ACC112 (cell line): ENCODE results near the gene TMF1.
A peak's percentile ranks its signal among the peaks of the same experiment; 100 is the strongest.

Experiments
- H2AFZ ChIP-seq: fragments of 200-600 bp; sonication (generic); one replicate; pipeline ENCODE4 v1.6.0; 2017; ENCODE audit warnings: antibody characterized with exemption, low read length; ENCODE audit not compliant: unreplicated experiment
- H3K27ac ChIP-seq: fragments of 200-600 bp; sonication (generic); 2 replicates; pipeline ENCODE4 v1.5.1; 2014; ENCODE audit warnings: low read depth, mild to moderate bottlenecking, antibody characterized with exemption, low read length, moderate library complexity
- H3K27me3 ChIP-seq: fragments of 200-600 bp; sonication (generic); 2 replicates; pipeline ENCODE4 v1.6.1; 2014; ENCODE audit warnings: mild to moderate bottlenecking, antibody characterized with exemption, low read length, moderate library complexity, mixed read lengths; ENCODE audit not compliant: insufficient read depth
- H3K36me3 ChIP-seq: fragments of 200-600 bp; sonication (generic); 2 replicates; pipeline ENCODE4 v1.6.1; 2016; ENCODE audit warnings: mild to moderate bottlenecking, antibody characterized with exemption, low read length, moderate library complexity, mixed read lengths; ENCODE audit not compliant: insufficient read depth
- H3K4me1 ChIP-seq: fragments of 200-600 bp; sonication (generic); one replicate; pipeline ENCODE4 v1.6.1; 2016; ENCODE audit warnings: low read length, mixed read lengths; ENCODE audit not compliant: insufficient read depth, unreplicated experiment, control insufficient read depth
- H3K4me3 ChIP-seq: fragments of 200-600 bp; sonication (generic); 2 replicates; pipeline ENCODE4 v1.5.1; 2014; ENCODE audit warnings: mild to moderate bottlenecking, low read depth, low read length
- H3K79me2 ChIP-seq: fragments of 200-600 bp; sonication (generic); one replicate; pipeline ENCODE4 v1.6.0; 2016; ENCODE audit warnings: low read length; ENCODE audit not compliant: control insufficient read depth, unreplicated experiment, insufficient read depth

The TMF1 gene

GRCh38 chr3:69044608-69045007 is 7.5 kb downstream of the TMF1 start:
- H3K27me3 ChIP-seq, result no peaks in the 10 kb centered on the region
- no peak overlapping the region for H3K27ac ChIP-seq
- peaks cover 35% of the 10 kb centered on the region for H3K79me2 ChIP-seq
- no peak overlapping the region for H2AFZ ChIP-seq
- no peak overlapping the region for H3K4me3 ChIP-seq
- H3K4me1 ChIP-seq, result peaks cover 27% of the 10 kb centered on the region
- peaks cover 42% of the 10 kb centered on the region for H3K36me3 ChIP-seq

GRCh38 chr3:69033470-69033869 is 18.7 kb downstream of the TMF1 start:
- Histone ChIP-seq H3K36me3 (peaks cover 49% of the 10 kb centered on the region), H3K4me3 (no peak overlapping the region), H2AFZ (no peak overlapping the region), H3K79me2 (peaks cover 28% of the 10 kb centered on the region), H3K27me3 (no peaks in the 10 kb centered on the region), H3K4me1 (peaks cover 35% of the 10 kb centered on the region), H3K27ac (peak overlapping the region; percentile 90)

DNA sequence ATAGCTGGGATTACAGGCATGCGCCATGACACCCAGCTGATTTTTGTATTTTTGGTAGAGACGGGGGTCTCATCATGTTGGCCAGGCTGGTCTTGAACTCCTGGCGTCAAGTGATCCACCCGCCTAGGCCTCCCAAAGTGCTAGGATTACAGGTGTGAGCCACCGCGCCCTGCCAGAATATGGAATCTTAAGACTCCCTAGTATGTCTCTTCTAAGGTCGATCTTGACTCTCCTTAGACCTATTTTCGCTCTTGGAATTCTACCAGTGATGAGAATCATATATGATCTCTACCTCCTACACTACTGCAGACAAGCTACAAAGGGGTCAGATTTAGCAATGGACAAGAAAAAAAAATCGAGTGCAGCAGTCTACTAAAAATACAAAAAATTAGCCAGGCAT is 19.4 kb downstream of the TMF1 start:
- Histone ChIP-seq H3K36me3 (peaks cover 48% of the 10 kb centered on the region), H3K4me3 (no peak overlapping the region; the same call in 1 of the 2 replicates), H3K4me1 (peaks cover 35% of the 10 kb centered on the region), H3K79me2 (peaks cover 28% of the 10 kb centered on the region), H3K27me3 (no peaks in the 10 kb centered on the region), H2AFZ (no peak overlapping the region), H3K27ac (peak overlapping the region; percentile 90)

- peaks cover 35% of the 10 kb centered on the region for H3K4me1 ChIP-seq
- peaks cover 28% of the 10 kb centered on the region for H3K79me2 ChIP-seq
- peak overlapping the region; percentile 90 for H3K27ac ChIP-seq
- peaks cover 50% of the 10 kb centered on the region for H3K36me3 ChIP-seq
- no peaks in the 10 kb centered on the region for H3K27me3 ChIP-seq
- peak overlapping the region; percentile 16; the same call in 1 of the 2 replicates for H3K4me3 ChIP-seq
- no peak overlapping the region for H2AFZ ChIP-seq
Observed at GRCh38 chr3:69032142-69032541, 20.0 kb downstream of the TMF1 start.

DNA sequence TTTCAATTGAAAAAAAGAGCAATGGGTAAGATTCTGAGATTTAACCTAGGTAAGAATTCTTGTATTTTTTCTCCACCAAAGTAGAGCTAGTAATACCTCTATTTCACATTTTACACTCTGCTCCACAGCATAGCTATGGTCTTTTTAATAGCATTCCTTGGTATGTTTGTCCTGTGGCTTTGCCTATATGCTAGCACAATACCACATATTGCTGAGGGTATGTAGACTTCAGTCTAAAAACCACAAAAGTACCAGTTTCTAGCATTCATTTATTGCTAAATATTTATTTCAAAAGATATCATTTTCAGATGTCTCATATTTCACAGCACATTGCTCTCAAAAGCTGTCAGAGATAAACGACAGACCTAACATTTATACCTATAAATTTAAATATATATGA is 20.5 kb downstream of the TMF1 start:
- H3K79me2 ChIP-seq, result peaks cover 27% of the 10 kb centered on the region
- no peak overlapping the region for H2AFZ ChIP-seq
- H3K4me1 ChIP-seq, result peaks cover 35% of the 10 kb centered on the region
- H3K36me3 ChIP-seq, result peaks cover 48% of the 10 kb centered on the region
- H3K27ac ChIP-seq, result peak overlapping the region; percentile 90
- no peaks in the 10 kb centered on the region for H3K27me3 ChIP-seq
- no peak overlapping the region for H3K4me3 ChIP-seq

- H3K4me1 ChIP-seq, result no peaks in the 10 kb centered on the region
- peaks cover 7% of the 10 kb centered on the region for H3K79me2 ChIP-seq
- H3K27ac ChIP-seq, result no peak overlapping the region
- H3K27me3 ChIP-seq, result no peaks in the 10 kb centered on the region
- no peak overlapping the region for H2AFZ ChIP-seq
- peaks cover 50% of the 10 kb centered on the region for H3K36me3 ChIP-seq
- H3K4me3 ChIP-seq, result no peak overlapping the region
Observed at GRCh38 chr3:69020857-69021256, 31.3 kb downstream of the TMF1 start.

DNA sequence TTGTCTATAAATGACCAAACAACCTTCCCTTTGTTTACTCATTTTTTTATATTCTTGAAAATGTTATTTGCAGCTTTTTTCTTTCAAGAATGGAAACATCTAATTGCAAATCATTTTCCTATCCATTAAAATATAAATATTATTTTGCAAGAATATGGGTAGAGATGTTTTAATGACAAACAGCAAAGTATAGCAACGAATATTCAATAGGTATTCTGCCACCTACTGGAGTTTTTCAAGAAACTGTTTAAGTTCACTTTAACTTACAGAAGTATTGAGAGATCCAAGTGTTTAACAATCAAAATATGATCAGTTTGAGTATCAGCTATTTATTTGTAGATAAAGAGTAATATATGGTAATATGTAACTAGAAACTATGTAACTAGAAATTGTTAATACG is 31.7 kb downstream of the TMF1 start:
- no peak overlapping the region for H3K27ac ChIP-seq
- H3K79me2 ChIP-seq, result peaks cover 8% of the 10 kb centered on the region
- no peak overlapping the region for H2AFZ ChIP-seq
- no peak overlapping the region for H3K4me3 ChIP-seq
- no peaks in the 10 kb centered on the region for H3K27me3 ChIP-seq
- peaks cover 3% of the 10 kb centered on the region for H3K4me1 ChIP-seq
- peaks cover 45% of the 10 kb centered on the region for H3K36me3 ChIP-seq

- Histone ChIP-seq H3K79me2 (peaks cover 28% of the 10 kb centered on the region), H3K27ac (no peak overlapping the region), H3K36me3 (peaks cover 29% of the 10 kb centered on the region), H3K4me1 (peaks cover 22% of the 10 kb centered on the region), H3K4me3 (no peak overlapping the region), H2AFZ (no peak overlapping the region), H3K27me3 (no peaks in the 10 kb centered on the region)
Observed at GRCh38 chr3:69016901-69017300, 35.2 kb downstream of the TMF1 start.

DNA sequence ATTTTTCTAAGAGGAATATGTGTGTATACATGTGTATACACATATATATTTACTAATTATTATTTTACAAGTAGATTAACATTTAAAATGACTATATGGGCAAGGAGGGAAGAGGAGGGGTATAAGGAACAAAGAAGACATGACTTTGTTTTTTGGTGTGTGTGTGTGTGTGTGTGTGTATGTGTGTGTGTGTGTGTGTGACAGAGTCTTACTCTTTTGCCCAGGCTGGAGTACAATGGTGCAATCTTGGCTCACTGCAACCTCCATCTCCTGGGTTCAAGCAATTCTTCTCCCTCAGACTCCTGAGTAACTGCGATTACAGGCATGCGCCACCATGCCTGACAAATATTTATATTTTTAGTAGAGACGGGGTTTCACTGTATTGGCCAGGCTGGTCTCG is 36.0 kb downstream of the TMF1 start:
- Histone ChIP-seq H3K27ac (no peak overlapping the region), H3K27me3 (no peaks in the 10 kb centered on the region), H3K4me1 (peaks cover 27% of the 10 kb centered on the region), H2AFZ (no peak overlapping the region), H3K36me3 (peaks cover 27% of the 10 kb centered on the region), H3K4me3 (no peak overlapping the region), H3K79me2 (peaks cover 28% of the 10 kb centered on the region)

DNA sequence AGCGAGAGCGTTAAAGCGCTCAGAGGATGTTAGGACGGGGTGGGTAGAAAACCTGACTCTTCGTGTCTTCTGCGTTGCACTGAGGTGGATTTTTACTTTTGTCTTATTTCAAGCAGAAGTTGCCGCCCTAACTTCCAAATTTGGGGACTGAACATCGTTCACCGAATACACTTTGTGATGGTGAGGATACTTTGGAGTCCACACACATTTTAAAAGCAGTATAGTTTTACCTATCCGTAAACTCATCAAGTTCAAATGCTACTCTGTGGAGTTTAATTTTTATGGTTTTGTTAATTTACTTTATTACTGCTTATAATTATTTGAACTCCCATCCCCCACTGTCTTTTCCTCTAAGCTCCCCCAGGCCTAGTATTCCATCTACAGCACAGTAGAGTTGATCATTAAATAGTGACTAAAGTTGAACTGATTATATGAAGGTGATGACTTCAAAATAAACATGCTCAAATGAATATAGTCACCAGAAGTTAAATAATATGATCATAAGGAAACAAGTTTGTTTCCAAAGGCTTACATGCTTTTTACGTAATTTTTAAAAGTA is 38.0 kb downstream of the TMF1 start:
- H2AFZ ChIP-seq, result peak overlapping the region; percentile 63
- H3K27ac ChIP-seq, result peak overlapping the region; percentile 91
- peak overlapping the region; percentile 92 for H3K4me3 ChIP-seq
- peaks cover 28% of the 10 kb centered on the region for H3K79me2 ChIP-seq
- H3K36me3 ChIP-seq, result peaks cover 26% of the 10 kb centered on the region
- peaks cover 37% of the 10 kb centered on the region for H3K4me1 ChIP-seq
- H3K27me3 ChIP-seq, result no peaks in the 10 kb centered on the region

- peak within 1 kb of the TSS; percentile 91 for H3K27ac ChIP-seq
- no peaks in the 10 kb centered on the region for H3K27me3 ChIP-seq
- H3K4me1 ChIP-seq, result peaks cover 42% of the 10 kb centered on the region
- peak within 1 kb of the TSS; percentile 63 for H2AFZ ChIP-seq
- H3K4me3 ChIP-seq, result peak within 1 kb of the TSS; percentile 92
- peaks cover 28% of the 10 kb centered on the region for H3K79me2 ChIP-seq
- H3K36me3 ChIP-seq, result peaks cover 25% of the 10 kb centered on the region
Observed at GRCh38 chr3:69013253-69014021, 38.7 kb downstream of the TMF1 start, which contains the start of gene EOGT. TSS of gene EOGT (minus strand) at chr3:69013684. CDS start at chr3:69009846, 3,838 bp downstream.
